Ramos (cell line): Measurements from ENCODE around the gene ANK3.

ENCODE experiments used
- in situ Hi-C: fragments of 300-500 bp; cut with MboI; formaldehyde crosslinking; loops from one replicate; pipeline ENCODE4 v1.14.3; 2022; ENCODE audit warnings: low sequenced_read_pairs; ENCODE audit not compliant: unreplicated experiment

The ANK3 gene

GRCh38 chr10:60130130-60130579 lies 259.5 kb downstream of the ANK3 start:
- in situ Hi-C loops: no loop called here

GRCh38 chr10:60125895-60126294 lies 263.8 kb downstream of the ANK3 start:
- in situ Hi-C loops: no loop called here

- in situ Hi-C loops: loop anchor here (25.0 kb wide), 1 partner anchor 88 kb away; no protein-coding TSS in a partner anchor
Observed at GRCh38 chr10:60124536-60124935, 265.1 kb downstream of the ANK3 start.

- in situ Hi-C loops: loop anchor here (25.0 kb wide), 1 partner anchor 89 kb away; no protein-coding TSS in a partner anchor
Observed at GRCh38 chr10:60123668-60124067, 266.0 kb downstream of the ANK3 start.

GRCh38 chr10:60123172-60123571 lies 266.5 kb downstream of the ANK3 start:
- in situ Hi-C loops: loop anchor here (25.0 kb wide), 1 partner anchor 89 kb away; no protein-coding TSS in a partner anchor

- in situ Hi-C loops: loop anchor here (25.0 kb wide), 1 partner anchor 90 kb away; no protein-coding TSS in a partner anchor
Observed at GRCh38 chr10:60122190-60122589, 267.5 kb downstream of the ANK3 start.

- in situ Hi-C loops: loop anchor here (25.0 kb wide), 1 partner anchor 97 kb away; no protein-coding TSS in a partner anchor
Observed at GRCh38 chr10:60114765-60115586, 274.7 kb downstream of the ANK3 start.

GRCh38 chr10:60110739-60111138 lies 278.9 kb downstream of the ANK3 start:
- in situ Hi-C loops: loop anchor here (25.0 kb wide), 1 partner anchor 102 kb away; no protein-coding TSS in a partner anchor

- in situ Hi-C loops: loop anchor here (25.0 kb wide), 1 partner anchor 105 kb away; no protein-coding TSS in a partner anchor
Observed at GRCh38 chr10:60107308-60107976, 282.2 kb downstream of the ANK3 start.

- in situ Hi-C loops: loop anchor here (25.0 kb wide), 1 partner anchor 107 kb away; no protein-coding TSS in a partner anchor
Observed at GRCh38 chr10:60105295-60105695, 284.4 kb downstream of the ANK3 start.

- in situ Hi-C loops: loop anchor here (5.0 to 25.0 kb wide), 2 partner anchors 110 to 340 kb away; no protein-coding TSS in a partner anchor
Observed at GRCh38 chr10:60101821-60102220, 287.9 kb downstream of the ANK3 start.

- in situ Hi-C loops: loop anchor here (5.0 to 25.0 kb wide), 3 partner anchors 112 to 545 kb away; no protein-coding TSS in a partner anchor
Observed at GRCh38 chr10:60099998-60100747, 289.5 kb downstream of the ANK3 start.

GRCh38 chr10:60098677-60099601 lies 290.7 kb downstream of the ANK3 start:
- in situ Hi-C loops: loop anchor here (10.0 kb wide), 1 partner anchor 546 kb away; no protein-coding TSS in a partner anchor

GRCh38 chr10:60096761-60097513 lies 292.7 kb downstream of the ANK3 start:
- in situ Hi-C loops: loop anchor here (10.0 kb wide), 1 partner anchor 548 kb away; no protein-coding TSS in a partner anchor

- in situ Hi-C loops: loop anchor here (10.0 kb wide), 1 partner anchor 551 kb away; no protein-coding TSS in a partner anchor
Observed at GRCh38 chr10:60093317-60093716, 296.4 kb downstream of the ANK3 start.

- in situ Hi-C loops: no loop called here
Observed at GRCh38 chr10:60086862-60087261, 302.8 kb downstream of the ANK3 start.

GRCh38 chr10:60086421-60086820 lies 303.3 kb downstream of the ANK3 start:
- in situ Hi-C loops: no loop called here

GRCh38 chr10:60082744-60083344 lies 306.8 kb downstream of the ANK3 start:
- in situ Hi-C loops: no loop called here
